Stimulated activated CD8-positive, alpha-beta memory T cell treated with anti-CD3 and anti-CD28 coated beads, Interleukin-4, amount 100 ng/mL, for 4 hours (primary cell): Measurements from ENCODE around the gene CHMP6.

ENCODE experiments used
- DNase-seq, 2 donors: peaks; one replicate each; pipeline ENCODE4 v3.0.0-alpha.2; 2020; ENCODE audit warnings: low read depth in 2 of 2, low spot score in 1 of 2

CHMP6 gene

GRCh38 chr17:80991645-80992076, at the start of gene CHMP6:
TSS of gene CHMP6 (plus strand) at chr17:80991841. CDS start at chr17:80991919, 78 bp downstream.
- DNase-seq = peak; percentile 14 to 31

DNA sequence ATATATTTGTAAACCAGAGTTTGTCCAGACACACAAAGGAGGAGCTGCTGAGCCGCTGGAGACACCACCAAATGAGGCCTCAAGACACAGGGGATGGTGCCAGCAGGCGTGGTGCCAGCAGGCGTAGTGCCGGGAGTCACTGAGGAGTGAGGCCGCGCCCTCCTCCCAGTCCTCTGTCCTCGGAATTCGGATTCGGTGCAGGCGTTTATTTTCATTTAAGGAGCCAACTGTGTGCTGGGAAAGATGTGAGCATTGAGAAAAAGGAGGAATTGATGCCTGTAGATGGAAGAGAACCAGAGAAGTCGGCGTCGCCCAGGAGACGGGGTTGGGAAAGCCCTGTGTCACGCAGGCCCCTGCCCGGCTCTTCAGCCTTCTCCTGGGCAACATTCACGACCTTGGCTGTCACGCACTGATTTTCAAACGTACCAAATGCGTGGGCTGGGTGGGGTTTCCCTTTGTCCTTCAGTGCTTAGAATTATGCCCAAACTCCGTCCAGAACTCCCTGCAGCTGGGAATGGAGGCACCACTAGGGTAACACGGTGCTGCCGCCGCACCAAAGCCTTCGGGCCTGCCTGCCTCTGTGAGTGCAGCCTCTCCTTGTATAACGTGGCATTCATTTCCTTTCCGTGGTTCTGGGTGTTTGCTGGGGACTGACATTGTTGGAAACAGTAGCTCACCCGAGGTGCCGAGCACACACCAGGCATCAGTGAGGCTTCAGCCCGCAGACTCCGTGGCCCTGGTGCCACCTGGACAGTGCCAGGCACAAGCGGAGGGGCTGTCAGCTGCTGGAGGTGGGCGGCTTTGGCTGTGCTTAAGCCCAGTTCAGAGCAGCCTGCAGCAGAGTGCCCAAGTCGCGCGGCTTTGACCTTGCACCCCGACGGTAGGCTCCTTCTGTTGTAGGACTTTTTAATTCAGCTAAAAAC, 49.0 kb upstream of the CHMP6 start:
- no peak for DNase-seq

DNA sequence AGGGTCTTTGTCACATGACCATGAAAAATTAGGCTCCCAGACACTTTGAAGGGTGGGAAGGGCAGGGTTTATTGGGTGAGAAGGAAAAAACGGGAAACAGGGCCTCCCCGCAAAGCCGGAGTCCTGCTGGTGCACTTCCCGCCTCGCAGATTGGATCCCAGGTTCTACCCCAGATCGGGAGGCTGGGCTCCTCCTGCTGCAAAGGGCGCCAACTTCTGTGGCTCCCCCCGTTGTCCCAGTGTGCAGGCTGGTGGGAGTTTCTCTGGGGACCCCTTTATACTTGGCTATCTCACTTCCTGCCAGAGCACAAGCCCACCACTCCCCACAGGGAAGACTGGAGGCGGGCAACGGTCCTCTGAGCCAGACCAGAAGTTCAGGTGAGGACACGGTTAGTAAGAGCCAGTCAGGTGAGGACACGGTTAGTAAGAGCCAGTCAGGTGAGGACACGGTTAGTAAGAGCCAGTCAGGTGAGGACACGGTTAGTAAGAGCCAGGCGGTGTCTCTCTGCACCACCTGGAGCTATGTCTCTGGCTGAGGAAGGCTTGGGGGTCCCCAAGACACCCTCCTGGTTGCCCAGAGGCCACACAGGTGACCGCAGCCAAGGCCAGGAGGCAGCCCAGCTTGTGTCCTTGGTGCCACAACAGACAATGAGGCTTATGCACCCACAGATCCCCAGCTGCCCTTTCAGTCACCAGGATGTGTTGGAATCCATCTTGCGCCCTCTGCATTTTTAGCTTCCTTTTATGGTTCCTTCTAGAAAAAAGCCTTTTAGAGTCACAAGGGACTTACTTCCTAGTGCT, 48.1 kb upstream of the CHMP6 start:
- DNase-seq = no peak

- no peak for DNase-seq
Measured at GRCh38 chr17:80944326-80944725, 47.3 kb upstream of the CHMP6 start.

DNA sequence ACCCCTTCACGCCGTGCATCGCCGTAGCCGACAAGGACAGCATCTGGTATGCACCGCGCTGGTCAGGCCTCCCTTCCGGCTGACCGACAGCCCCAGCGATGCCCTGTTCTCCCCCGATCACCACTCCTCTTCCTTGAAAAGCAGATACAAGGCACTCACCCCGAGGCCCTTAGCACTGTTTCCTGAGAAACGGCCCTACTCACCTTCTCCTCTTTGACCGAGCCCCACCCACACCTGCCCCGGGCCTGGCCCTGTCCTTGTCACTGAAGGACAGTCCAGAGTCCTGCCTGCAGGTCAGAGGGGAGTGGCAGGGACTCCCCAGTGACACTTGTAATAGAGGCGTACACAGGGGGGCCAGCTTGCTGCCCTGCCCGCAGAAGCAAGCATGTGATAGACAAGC, 45.9 kb upstream of the CHMP6 start:
- DNase-seq = no peak

- no peak for DNase-seq
Measured at GRCh38 chr17:80946449-80946848, 45.2 kb upstream of the CHMP6 start.

- no peak for DNase-seq
Measured at GRCh38 chr17:80947200-80947940, 44.3 kb upstream of the CHMP6 start.

GRCh38 chr17:80948019-80948975, 43.3 kb upstream of the CHMP6 start:
- DNase-seq = no peak

DNA sequence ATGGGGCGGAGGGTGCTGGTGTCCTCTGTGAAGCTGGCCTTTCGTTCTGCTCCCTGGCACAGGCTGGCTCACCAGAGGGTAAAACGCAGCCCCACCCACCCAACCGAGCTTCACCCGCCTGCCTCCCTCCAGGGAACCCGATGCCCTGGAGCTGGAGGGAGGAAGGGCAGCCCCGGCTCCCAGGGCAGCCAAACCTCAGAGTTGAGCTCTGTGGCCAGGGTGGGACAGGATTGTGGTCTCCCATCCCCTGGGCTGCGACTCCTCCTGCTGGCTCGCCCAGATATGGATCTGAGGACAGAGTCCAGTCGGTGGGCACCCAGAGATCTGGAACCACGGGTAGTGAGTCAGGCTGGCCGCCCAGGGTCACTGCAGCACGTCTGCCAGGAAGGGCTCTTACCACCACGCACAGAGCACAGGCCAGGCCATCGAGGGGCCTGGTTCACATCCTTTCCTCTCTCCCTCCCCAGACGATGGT, 42.6 kb upstream of the CHMP6 start:
- no peak for DNase-seq

GRCh38 chr17:80949451-80950421, 41.9 kb upstream of the CHMP6 start:
- no peak for DNase-seq

DNA sequence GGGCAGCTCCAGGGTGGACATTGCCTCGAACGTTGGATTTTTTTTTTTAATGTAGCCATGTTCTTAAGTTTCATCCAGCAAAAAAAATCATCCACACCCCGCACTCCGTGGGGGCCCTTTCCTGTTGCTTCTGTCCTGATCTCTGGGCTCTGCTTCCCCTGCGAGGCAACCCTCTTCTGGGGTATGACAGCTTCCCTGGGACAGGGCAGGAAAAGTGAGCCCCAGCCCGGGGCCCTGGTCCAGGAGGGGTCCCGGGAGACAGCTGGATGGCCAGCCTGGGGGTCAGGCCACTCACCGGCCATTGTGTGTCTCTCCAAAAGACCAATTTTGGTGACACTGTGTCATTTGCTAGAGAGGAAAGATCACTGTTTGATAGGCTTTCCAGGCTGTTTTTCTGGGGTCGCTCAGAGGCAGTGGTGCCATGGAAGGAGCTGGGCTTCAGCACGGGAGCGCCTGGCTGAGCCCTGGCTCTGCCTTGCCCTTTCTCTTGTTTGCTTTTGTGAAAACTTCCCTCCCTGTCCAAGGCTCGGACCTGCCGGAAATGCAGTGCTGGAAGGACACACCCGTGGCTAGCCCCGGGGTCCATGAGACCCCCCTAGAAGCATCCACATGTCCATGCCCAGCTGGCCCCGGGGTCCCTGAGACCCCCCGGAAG, 41.0 kb upstream of the CHMP6 start:
- no peak for DNase-seq

DNA sequence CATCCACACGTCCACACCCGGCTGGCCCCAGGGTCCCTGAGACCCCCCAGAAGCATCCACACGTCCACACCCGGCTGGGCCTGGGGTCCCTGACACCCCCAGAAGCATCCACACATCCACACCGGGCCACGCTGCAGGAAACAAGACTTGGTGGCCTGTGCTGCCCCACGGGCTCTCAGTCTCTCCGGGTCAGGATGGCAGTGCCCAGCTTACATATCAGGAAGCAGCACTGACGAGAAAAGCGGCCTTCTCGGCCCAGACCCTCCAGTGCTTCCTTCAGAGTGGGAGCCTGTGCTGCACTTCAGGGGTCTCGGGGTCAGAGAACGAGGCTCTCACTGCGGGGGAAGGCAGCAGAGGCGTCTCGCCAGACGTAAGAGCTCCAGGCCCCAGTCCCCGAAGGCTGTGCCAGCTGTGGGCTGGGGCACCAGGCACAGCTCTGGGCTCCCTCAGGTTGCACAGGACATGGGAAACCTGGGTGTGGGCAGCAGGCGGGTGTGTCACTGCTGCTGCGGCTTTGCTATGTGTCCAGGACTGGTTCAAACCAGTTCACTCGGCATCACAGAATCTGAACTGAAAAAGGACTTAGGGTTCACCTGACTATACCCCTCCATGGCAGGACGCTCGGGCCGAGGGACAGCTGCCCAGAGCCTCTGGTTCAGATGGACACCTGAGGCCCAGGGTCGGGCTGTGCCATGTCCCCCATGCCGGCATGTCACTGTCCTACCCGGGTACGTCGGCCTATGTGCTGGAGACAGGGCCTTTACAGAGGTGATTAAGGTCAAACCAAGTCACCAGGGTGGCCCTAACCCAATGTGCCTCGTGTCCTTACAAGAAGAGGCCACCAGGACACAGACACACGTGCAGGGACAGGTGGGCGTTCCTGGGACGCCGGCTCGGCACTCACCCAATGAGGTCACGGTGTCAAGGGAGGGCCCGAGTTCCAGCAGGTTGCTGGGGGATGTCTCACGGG, 40.2 kb upstream of the CHMP6 start:
- DNase-seq = no peak

DNA sequence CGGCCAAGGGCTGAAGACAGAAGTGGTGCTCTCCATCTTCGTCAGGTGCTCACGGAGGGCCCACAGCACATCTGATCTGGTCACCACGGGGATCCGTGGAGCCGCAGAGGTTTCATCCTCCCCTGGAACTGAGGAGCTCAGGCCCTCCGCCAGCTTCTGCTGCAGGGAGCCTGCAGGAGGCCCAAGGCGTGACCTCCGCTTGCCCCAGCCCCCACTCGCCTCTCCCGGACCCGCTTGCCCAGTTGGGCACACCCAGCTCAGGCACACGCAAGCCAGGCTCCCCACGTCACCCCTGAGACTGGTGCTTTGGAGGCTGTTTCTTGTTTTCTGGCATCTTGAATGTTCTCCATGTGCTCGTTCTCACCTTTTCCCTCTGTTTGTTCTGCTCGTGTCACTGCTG, 39.4 kb upstream of the CHMP6 start:
- DNase-seq = no peak

DNA sequence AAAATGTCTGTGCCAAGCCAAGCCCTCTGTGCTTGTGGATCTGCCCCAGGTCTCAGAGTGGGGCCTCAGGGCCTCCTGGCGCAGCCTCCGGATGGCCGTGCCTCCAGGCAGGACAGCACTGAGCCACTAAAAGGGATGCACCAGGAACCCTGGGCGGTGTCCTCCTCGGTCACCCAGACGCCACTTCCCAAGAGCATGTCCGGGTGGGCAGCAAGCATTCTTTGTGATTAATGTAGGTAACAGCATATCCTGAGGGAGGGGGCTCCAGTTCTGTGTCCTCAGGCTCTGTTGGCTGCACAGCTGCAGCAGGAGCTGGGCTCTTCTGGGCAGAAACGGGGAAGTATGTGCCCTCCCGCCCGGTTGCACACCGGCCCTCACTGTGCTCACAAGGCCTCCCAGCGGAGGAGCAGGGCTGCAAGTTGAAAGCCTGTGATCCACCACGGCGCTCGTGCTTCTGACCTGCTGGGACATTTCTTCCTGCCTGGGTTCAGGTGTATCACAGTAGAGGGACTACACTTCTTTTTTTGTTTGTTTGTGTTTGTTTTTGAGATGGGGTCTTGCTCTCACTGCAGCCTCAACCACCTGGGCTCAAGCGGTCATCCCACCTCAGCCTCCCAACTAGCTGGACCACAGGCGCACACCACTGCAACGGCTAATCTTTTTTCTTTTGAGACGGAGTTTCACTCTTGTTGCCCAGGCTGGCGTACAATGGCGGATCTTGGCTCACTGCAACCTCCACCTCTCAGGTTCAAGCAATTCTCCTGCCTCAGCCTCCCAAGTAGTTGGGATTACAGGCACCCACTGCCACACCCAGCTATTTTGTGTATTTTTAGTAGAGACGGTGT, 37.9 kb upstream of the CHMP6 start:
- DNase-seq = no peak

DNA sequence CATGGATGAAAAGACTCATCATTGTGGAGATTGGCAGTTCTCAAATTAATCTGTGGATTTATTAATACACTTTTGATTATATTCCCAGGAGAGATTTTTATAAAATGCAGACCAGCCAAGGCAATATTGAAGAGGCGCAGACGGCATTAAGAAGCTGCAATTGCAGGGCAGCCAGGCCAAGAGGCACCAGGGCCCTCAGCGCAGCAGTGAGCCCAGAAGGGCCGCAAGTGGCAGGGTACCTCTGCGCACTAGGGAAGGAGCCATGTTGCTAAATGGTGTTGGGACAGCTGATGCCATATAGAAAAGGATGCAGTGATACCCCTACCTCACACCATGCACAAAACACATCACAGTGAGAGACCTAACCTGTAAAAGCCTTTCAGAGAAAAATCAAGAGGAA, 36.6 kb upstream of the CHMP6 start:
- DNase-seq = no peak

DNA sequence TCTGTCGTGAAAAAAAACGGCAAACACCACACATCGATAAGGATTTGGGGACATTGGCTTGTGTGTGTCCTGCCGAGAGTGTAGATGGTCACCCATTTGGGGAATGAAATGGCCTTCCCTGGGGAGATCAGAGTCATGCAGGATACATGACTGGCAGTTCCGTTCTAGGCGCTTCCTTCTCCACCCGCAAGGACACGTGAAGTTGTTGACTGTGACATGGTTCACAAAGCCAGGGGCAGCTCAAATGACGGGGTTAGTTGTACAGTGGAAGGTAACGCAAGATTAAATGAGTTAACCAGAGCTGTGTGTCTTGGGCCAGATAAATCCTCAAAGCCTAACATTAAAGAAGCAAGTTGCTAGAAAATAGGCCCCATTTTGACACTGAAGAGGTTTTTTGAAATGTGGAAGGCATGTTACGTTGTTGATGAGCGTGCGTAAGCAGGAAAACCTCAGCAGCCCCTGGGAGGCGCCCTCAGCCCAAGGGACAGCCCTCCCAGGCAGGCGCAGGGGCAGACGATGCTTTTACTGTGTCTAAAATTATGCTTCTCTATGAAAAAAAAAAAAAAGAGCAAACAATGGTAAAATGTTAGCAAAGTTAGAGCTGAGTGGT, 35.9 kb upstream of the CHMP6 start:
- no peak for DNase-seq
